Retinal pigment epithelial cell (primary cell): ENCODE data around the gene PPP1CC.
"Not testable (repeated sequence)": the region's sequence is repeated elsewhere in the genome, so short reads cannot be mapped to it uniquely, and the experiment has no call there.

Experiments used
- DNase-seq: peaks from one replicate; pipeline ENCODE4 v3.0.0-alpha.2; 2010; ENCODE audit warnings: low read depth
- H3K4me3 ChIP-seq: 2 replicates; pipeline ENCODE4 v1.5.1; 2011; ENCODE audit warnings: mild to moderate bottlenecking, low read length, control low read depth, moderate library complexity
- CTCF ChIP-seq: conservative IDR thresholded peaks from 2 replicates; pipeline ENCODE4 v1.5.1; 2011; ENCODE audit warnings: low read depth, low read length, control low read depth, inconsistent platforms

The PPP1CC gene

DNA sequence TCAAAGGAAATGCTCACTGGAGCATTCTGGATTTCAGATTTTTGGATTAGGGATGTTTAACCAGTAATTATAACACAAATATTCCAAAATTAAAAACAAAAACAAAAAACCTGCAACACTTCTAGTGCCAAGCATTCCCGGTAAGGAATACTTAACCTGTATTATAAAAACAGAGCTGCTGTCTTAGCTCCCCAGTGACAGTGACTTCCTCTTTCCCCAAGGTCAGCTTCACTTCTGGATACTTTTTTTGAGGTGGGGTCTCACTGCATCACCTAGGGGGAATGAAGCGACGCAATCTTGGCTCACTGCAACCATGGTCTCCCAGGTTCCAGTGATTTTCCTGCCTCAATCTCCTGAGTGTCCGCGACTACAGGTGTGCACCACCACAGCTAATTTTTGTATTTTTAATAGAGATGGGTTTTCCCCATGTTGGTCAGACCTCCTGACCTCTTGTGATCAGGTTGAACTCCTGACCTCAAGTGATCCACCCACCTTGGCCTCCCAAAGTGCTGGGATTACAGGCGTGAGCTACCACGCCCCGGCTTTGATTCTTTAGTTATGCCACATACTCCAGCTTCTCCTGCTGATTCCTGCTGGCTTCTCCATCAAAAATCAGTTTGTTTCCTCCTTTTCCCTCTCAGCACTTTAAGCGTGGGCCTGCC is 15.9 kb downstream of the PPP1CC start:
- no peak for TF ChIP-seq CTCF
- no peak for DNase-seq
- no peak overlapping the region for H3K4me3 ChIP-seq

GRCh38 chr12:110726028-110726427 is 16.7 kb downstream of the PPP1CC start:
- DNase-seq, result no peak
- no peak for TF ChIP-seq CTCF
- H3K4me3 ChIP-seq, result no peak overlapping the region

- no peak for TF ChIP-seq CTCF
- DNase-seq, result no peak
- H3K4me3 ChIP-seq, result no peak overlapping the region
Observed at GRCh38 chr12:110725267-110725666, 17.4 kb downstream of the PPP1CC start.

GRCh38 chr12:110722892-110723291 is 19.8 kb downstream of the PPP1CC start:
- DNase-seq, H3K4me3 ChIP-seq: not testable (repeated sequence)

- DNase-seq, result no peak
- H3K4me3 ChIP-seq, result no peak overlapping the region
- no peak for TF ChIP-seq CTCF
Observed at GRCh38 chr12:110721570-110721969, 21.1 kb downstream of the PPP1CC start.

GRCh38 chr12:110720516-110720915 is 22.2 kb downstream of the PPP1CC start:
- DNase-seq, result no peak
- no peak overlapping the region for H3K4me3 ChIP-seq
- no peak for TF ChIP-seq CTCF

- no peak for DNase-seq
- TF ChIP-seq CTCF, result no peak
- H3K4me3 ChIP-seq, result no peak overlapping the region
Observed at GRCh38 chr12:110718222-110718908, 24.3 kb downstream of the PPP1CC start.
